Measurements from ENCODE around the gene RSRC1. TPM values are rescaled to one million over a fixed set of nuclear protein-coding genes. Genes with fewer than 3 reads are reported as not detected.

RSRC1 gene
- total RNA-seq, 4 donors from 2014 or later, result 27.7 to 36.7 (median 31.9) TPM

DNA sequence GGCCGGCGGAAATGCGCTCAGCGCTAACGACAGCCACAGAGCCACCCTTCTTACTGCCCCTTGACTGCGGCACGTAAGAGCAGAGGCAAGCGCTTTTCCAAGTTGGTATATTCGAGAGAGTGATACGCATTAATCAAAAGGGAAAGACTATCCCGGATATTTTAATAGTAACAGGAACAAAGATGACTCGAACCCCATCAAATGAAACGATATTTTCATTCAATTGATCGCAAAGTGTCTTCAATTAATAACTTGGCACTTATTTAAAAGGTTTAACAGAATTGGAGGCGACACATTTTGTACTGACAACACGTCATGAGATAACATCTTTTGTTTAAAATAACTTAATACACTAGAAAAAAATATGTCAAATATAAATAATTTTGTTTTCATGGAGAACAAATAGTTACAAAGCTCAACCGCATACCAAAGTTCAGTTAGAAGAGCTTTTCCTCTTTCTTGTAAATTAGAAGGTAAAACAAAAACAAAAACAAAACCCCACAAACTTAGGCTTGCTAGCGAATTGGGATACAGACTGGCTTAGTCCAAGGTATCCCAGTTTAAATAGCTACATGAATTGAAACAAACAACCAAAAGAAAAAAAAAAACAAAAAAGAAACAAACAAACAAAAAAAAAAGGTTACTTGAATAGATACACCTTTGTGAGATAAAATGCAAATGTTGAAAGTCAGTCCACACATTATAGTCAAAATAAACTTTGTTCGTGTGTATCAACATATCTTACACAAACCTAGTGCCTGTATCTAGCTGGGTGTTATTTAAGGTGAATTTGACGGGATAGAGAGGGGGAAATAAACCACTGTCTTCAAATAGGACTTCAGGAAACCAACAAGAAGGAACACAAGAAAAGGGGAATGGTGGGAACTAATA lies 13.8 kb upstream of the RSRC1 start:
- intact Hi-C loops (cut with DNase I; ENCODE audit: low total_unique reads), result no loop called here
- in situ Hi-C loops (cut with MboI; ENCODE audit: low sequenced_read_pairs in 4 of 4), result no loop called here
- H3K4me1 ChIP-seq, result peaks cover 4 to 11% of the 10 kb centered on the region in 2 donors
- H3K4me3 ChIP-seq, result no peak overlapping the region
- H3K36me3 ChIP-seq, result no peaks in the 10 kb centered on the region
- ATAC-seq (no peak), DNase-seq (no peak)
- H3K9me3 ChIP-seq, result no peaks in the 10 kb centered on the region
- no peak for TF ChIP-seq POLR2A (IDR thresholded peaks at IDR 0.05)
- TF ChIP-seq, protein P1, sequence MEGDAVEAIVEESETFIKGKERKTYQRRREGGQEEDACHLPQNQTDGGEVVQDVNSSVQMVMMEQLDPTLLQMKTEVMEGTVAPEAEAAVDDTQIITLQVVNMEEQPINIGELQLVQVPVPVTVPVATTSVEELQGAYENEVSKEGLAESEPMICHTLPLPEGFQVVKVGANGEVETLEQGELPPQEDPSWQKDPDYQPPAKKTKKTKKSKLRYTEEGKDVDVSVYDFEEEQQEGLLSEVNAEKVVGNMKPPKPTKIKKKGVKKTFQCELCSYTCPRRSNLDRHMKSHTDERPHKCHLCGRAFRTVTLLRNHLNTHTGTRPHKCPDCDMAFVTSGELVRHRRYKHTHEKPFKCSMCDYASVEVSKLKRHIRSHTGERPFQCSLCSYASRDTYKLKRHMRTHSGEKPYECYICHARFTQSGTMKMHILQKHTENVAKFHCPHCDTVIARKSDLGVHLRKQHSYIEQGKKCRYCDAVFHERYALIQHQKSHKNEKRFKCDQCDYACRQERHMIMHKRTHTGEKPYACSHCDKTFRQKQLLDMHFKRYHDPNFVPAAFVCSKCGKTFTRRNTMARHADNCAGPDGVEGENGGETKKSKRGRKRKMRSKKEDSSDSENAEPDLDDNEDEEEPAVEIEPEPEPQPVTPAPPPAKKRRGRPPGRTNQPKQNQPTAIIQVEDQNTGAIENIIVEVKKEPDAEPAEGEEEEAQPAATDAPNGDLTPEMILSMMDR (IDR thresholded peaks at IDR 0.05 in 4 of 5, conservative IDR thresholded peaks at IDR 0.05 in 1 of 5), result no peak
- peaks cover 67 to 84% (median 81%) of the 10 kb centered on the region in 3 donors for H3K27me3 ChIP-seq
- no peak overlapping the region for H3K27ac ChIP-seq

DNA sequence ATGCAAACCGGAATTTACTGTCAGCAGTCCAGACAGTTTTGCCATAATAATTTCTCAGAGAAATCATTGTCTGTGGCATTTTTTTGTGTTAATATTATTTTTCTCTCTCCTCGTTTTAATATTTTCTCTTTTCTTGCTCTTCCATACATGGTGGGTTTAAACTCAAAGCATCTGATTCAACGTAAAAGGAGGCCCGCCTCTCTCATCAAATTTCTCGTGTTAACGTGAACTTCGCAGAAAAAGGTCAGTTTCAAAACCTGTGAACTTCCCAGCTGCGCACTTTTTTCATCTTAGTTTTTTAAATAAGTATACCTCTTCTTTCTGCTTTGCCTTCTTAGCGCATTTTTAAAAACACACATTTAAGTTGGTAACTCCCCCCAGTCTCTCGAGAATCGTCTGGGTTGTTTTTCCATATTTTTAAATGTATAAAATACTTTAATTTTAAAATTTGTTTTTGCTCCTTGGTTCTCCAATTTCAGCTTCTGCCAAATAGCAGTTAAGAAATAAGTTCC lies 12.8 kb upstream of the RSRC1 start:
- ATAC-seq (no peak), DNase-seq (no peak)
- Histone ChIP-seq H3K4me1 (peaks cover 4 to 11% of the 10 kb centered on the region in 2 donors), H3K9me3 (no peaks in the 10 kb centered on the region), H3K4me3 (peak overlapping the region in 2 of 4 donors; percentile 51 to 59), H3K27me3 (peaks cover 76 to 95% (median 87%) of the 10 kb centered on the region in 3 donors), H3K36me3 (no peaks in the 10 kb centered on the region), H3K27ac (no peak overlapping the region)
- intact Hi-C loops (cut with DNase I; ENCODE audit: low total_unique reads) (no loop called here), in situ Hi-C loops (cut with MboI; ENCODE audit: low sequenced_read_pairs in 4 of 4) (no loop called here)
- TF ChIP-seq POLR2A (IDR thresholded peaks at IDR 0.05), result no peak
- TF ChIP-seq, protein P1 (IDR thresholded peaks at IDR 0.05 in 4 of 5, conservative IDR thresholded peaks at IDR 0.05 in 1 of 5), result no peak

DNA sequence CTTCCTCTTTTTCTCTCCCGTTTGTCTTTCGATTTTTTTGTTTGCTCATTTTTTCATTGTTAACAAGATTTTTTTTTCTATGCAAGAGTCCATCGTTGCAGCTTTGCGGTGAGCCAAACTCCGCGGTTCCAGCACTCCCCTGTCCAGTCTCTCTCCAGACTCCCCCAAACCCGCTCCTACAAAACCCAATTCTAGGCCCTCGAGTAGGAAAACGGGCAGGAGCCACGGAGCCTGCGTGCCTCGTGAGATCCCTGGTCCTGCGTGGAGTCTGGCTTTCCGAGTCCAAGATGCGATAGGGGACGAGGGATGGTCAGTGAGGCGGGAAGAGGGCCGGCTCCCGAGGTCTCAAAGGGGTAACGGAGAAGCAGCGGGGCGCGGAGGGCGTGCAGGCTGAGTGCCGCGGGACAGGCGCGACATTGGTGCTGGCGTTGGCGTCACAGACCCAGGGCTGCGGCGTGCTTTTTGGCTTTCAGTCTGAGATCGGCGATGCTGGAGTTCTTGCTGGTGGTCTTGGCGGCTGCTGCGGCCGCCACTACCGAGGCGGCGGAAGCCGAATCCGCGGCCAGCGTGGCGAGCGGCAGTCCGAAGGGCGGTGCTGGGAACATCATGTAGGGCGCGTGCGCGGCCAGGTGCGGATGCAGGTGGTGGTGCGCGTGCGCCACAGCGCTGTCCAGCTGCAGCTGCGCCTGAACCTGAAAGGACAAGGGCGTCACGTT lies 12.1 kb upstream of the RSRC1 start:
- in situ Hi-C loops (cut with MboI; ENCODE audit: low sequenced_read_pairs in 4 of 4), result no loop called here

DNA sequence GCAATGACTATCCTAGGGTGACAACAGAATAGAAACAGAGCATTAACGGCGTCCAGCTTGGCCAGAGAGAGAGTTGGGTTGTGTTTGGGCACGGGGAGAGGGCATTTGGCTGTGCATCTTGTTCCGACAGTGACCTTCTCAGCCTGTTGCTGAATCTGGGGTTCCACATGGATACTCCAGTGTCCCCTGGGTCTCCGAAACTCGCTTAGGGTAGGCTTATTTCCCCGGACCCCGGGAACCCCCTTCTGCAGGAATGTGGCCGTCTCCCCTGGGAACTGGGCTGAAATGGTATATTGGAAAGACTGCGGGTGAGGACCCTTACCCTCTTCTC lies 11.6 kb upstream of the RSRC1 start:
- no peaks in the 10 kb centered on the region for H3K36me3 ChIP-seq
- ATAC-seq (no peak), DNase-seq (no peak)
- H3K4me1 ChIP-seq, result peaks cover 4 to 13% of the 10 kb centered on the region in 2 donors
- peak overlapping the region in 3 of 4 donors; percentile 41 to 59 (median 51) for H3K4me3 ChIP-seq
- H3K9me3 ChIP-seq, result no peaks in the 10 kb centered on the region
- in situ Hi-C loops (cut with MboI; ENCODE audit: low sequenced_read_pairs in 4 of 4) (no loop called here), intact Hi-C loops (cut with DNase I; ENCODE audit: low total_unique reads) (no loop called here)
- TF ChIP-seq, protein P1 (IDR thresholded peaks at IDR 0.05 in 4 of 5, conservative IDR thresholded peaks at IDR 0.05 in 1 of 5), result no peak
- no peak for TF ChIP-seq POLR2A (IDR thresholded peaks at IDR 0.05)
- no peak overlapping the region for H3K27ac ChIP-seq
- peaks cover 88 to 100% (median 98%) of the 10 kb centered on the region in 3 donors for H3K27me3 ChIP-seq

More for the DNA sequence above, 12.1 kb upstream of the RSRC1 start:
- Histone ChIP-seq H3K27ac (no peak overlapping the region), H3K27me3 (peaks cover 82 to 100% (median 93%) of the 10 kb centered on the region in 3 donors), H3K4me1 (peaks cover 4 to 11% of the 10 kb centered on the region in 2 donors), H3K36me3 (no peaks in the 10 kb centered on the region), H3K9me3 (no peaks in the 10 kb centered on the region), H3K4me3 (peak overlapping the region; percentile 41 to 59 (median 50))
- intact Hi-C loops (cut with DNase I; ENCODE audit: low total_unique reads), result no loop called here
- peak in 1 of 2 donors; percentile 64 for ATAC-seq
- DNase-seq, result no peak
- TF ChIP-seq, protein P1 (IDR thresholded peaks at IDR 0.05 in 4 of 5, conservative IDR thresholded peaks at IDR 0.05 in 1 of 5), result no peak
- no peak for TF ChIP-seq POLR2A (IDR thresholded peaks at IDR 0.05)

Data from gastrocnemius medialis (tissue), 4 donors.